ENCODE data around the gene SMIM27.

DNA sequence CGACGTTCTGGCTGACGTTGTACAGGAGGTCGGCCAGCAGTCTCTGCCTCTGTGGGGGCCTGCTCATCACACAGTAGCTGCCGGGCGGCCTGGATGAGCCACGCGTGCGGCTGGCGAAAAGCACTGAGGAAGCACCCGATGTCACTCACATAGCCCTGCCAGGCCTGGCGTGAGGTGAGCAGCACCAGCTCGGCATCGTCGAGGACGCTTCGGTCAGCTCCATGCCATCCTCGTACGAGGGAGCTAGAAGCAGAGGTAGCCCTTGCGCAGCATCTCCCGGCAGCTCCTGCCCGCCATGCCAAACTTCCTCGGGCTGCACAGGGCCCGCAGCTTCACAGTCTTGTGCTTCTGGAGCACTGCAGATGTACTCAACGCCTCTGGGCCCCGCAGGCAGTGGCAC, 14.6 kb downstream of the SMIM27 start:
- TF ChIP-seq POLR2A (IDR thresholded peaks at IDR 0.05; ENCODE audit: low read depth, low read length): no peak
- TF ChIP-seq, protein P1, sequence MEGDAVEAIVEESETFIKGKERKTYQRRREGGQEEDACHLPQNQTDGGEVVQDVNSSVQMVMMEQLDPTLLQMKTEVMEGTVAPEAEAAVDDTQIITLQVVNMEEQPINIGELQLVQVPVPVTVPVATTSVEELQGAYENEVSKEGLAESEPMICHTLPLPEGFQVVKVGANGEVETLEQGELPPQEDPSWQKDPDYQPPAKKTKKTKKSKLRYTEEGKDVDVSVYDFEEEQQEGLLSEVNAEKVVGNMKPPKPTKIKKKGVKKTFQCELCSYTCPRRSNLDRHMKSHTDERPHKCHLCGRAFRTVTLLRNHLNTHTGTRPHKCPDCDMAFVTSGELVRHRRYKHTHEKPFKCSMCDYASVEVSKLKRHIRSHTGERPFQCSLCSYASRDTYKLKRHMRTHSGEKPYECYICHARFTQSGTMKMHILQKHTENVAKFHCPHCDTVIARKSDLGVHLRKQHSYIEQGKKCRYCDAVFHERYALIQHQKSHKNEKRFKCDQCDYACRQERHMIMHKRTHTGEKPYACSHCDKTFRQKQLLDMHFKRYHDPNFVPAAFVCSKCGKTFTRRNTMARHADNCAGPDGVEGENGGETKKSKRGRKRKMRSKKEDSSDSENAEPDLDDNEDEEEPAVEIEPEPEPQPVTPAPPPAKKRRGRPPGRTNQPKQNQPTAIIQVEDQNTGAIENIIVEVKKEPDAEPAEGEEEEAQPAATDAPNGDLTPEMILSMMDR (conservative IDR thresholded peaks at IDR 0.05; ENCODE audit: low read depth, low read length): no peak
- no peak for TF ChIP-seq RFX5 (IDR thresholded peaks at IDR 0.05; ENCODE audit: low read depth, low read length)
- no peak for TF ChIP-seq MAFK (IDR thresholded peaks at IDR 0.05; ENCODE audit: low read depth, low read length)
- TF ChIP-seq BHLHE40 (IDR thresholded peaks at IDR 0.05; ENCODE audit: low read depth, low read length): no peak
- no peak for TF ChIP-seq RAD21 (IDR thresholded peaks at IDR 0.05; ENCODE audit: low read length)
- TF ChIP-seq SMC3 (IDR thresholded peaks at IDR 0.05; ENCODE audit: low read depth, low read length): no peak
- no peak for TF ChIP-seq CHD1 (IDR thresholded peaks at IDR 0.05; ENCODE audit: low read depth, low read length)

All from IMR-90 (cell line).